Measurements from ENCODE around the gene SLC30A3. TPM values are rescaled to one million over a fixed set of nuclear protein-coding genes. Genes with fewer than 3 reads are reported as not detected.
A peak's percentile ranks its signal among the peaks of the same experiment; 100 is the strongest.

SLC30A3 gene
- total and polyA plus RNA-seq, 7 experiments from 2014 or later: 0.29 to 0.56 TPM; not detected in 5

GRCh38 chr2:27236136-27236535, 26.7 kb downstream of the SLC30A3 start:
- intact Hi-C loops (cut with micrococcal nuclease): no loop called here
- Histone ChIP-seq H3K36me3 (ENCODE audit: control insufficient read depth in 2 of 3, insufficient read depth in 3 of 3, low read length in 3 of 3) (peaks cover 28 to 100% (median 32%) of the 10 kb centered on the region in 3 experiments), H3K4me1 (ENCODE audit: control insufficient read depth in 2 of 2, insufficient read depth in 2 of 2, low read length in 2 of 2) (no peaks in the 10 kb centered on the region), H3K27ac (ENCODE audit: low read depth, low read length) (no peak overlapping the region), H3K27me3 (ENCODE audit: control insufficient read depth in 2 of 2, insufficient read depth in 2 of 2, low read length in 2 of 2) (no peaks in the 10 kb centered on the region), H3K4me3 (ENCODE audit: low read length) (no peak overlapping the region), H3K9me3 (ENCODE audit: control insufficient read depth in 2 of 3, low read length in 3 of 3) (no peaks in the 10 kb centered on the region)
- DNase-seq (no peak), ATAC-seq (no peak)
- Mint-ChIP-seq H3K27me3 (no peaks in the 10 kb centered on the region), H3K4me1 (peaks cover 0 to 6% (median 0%) of the 10 kb centered on the region in 7 donors), H3K4me3 (no peak overlapping the region), H3K27ac (no peak overlapping the region), H3K9me3 (no peaks in the 10 kb centered on the region), H3K36me3 (peaks cover 24 to 60% (median 31%) of the 10 kb centered on the region in 5 donors)
- POLR2A ChIA-PET: no interaction called here
- CTCF ChIA-PET: interaction anchor here (0.6 kb wide), 1 partner anchor 100 kb away, joined by 4 read pairs; no protein-coding TSS in a partner anchor

- no peaks in the 10 kb centered on the region for H3K9me3 ChIP-seq (ENCODE audit: control insufficient read depth in 2 of 3, low read length in 3 of 3)
- Mint-ChIP-seq H3K9me3 (no peaks in the 10 kb centered on the region), H3K27ac (peak overlapping the region in 1 of 9 donors; percentile 76), H3K27me3 (no peaks in the 10 kb centered on the region), H3K36me3 (peaks cover 20 to 46% (median 27%) of the 10 kb centered on the region in 5 donors), H3K4me3 (no peak overlapping the region), H3K4me1 (peaks cover 0 to 6% (median 0%) of the 10 kb centered on the region in 7 donors)
- DNase-seq (no peak), ATAC-seq (no peak)
- H3K36me3 ChIP-seq (ENCODE audit: control insufficient read depth in 2 of 3, insufficient read depth in 3 of 3, low read length in 3 of 3): peaks cover 29 to 94% (median 32%) of the 10 kb centered on the region in 3 experiments
- H3K4me3 ChIP-seq (ENCODE audit: low read length): no peak overlapping the region
- intact Hi-C loops (cut with micrococcal nuclease): no loop called here
- H3K27me3 ChIP-seq (ENCODE audit: control insufficient read depth in 2 of 2, insufficient read depth in 2 of 2, low read length in 2 of 2): no peaks in the 10 kb centered on the region
- ChIA-PET POLR2A (interaction anchor here (0.6 to 1.0 kb wide), 2 partner anchors 11 to 430 kb away, joined by 3 read pairs; partner anchors contain the start of genes SLC4A1AP and SUPT7L), CTCF (no interaction called here)
- no peaks in the 10 kb centered on the region for H3K4me1 ChIP-seq (ENCODE audit: control insufficient read depth in 2 of 2, insufficient read depth in 2 of 2, low read length in 2 of 2)
- no peak overlapping the region for H3K27ac ChIP-seq (ENCODE audit: low read depth, low read length)
Measured at GRCh38 chr2:27233341-27233740, 29.5 kb downstream of the SLC30A3 start.

- no peaks in the 10 kb centered on the region for H3K4me1 ChIP-seq (ENCODE audit: control insufficient read depth in 2 of 2, insufficient read depth in 2 of 2, low read length in 2 of 2)
- no peaks in the 10 kb centered on the region for H3K27me3 ChIP-seq (ENCODE audit: control insufficient read depth in 2 of 2, insufficient read depth in 2 of 2, low read length in 2 of 2)
- Mint-ChIP-seq H3K4me3 (no peak overlapping the region), H3K36me3 (peaks cover 16 to 49% (median 31%) of the 10 kb centered on the region in 5 donors), H3K4me1 (peaks cover 0 to 6% (median 0%) of the 10 kb centered on the region in 7 donors), H3K9me3 (no peaks in the 10 kb centered on the region), H3K27ac (no peak overlapping the region), H3K27me3 (no peaks in the 10 kb centered on the region)
- POLR2A ChIA-PET: interaction anchor here (1.0 kb wide), 1 partner anchor 12 kb away, joined by 3 read pairs; no protein-coding TSS in a partner anchor
- no peak overlapping the region for H3K4me3 ChIP-seq (ENCODE audit: low read length)
- no peak overlapping the region for H3K27ac ChIP-seq (ENCODE audit: low read depth, low read length)
- intact Hi-C loops (cut with micrococcal nuclease): no loop called here
- no peak for DNase-seq
- CTCF ChIA-PET: interaction anchor here (0.5 to 1.0 kb wide), 2 partner anchors 44 to 215 kb away, joined by 3 to 4 read pairs; no protein-coding TSS in a partner anchor
- H3K36me3 ChIP-seq (ENCODE audit: control insufficient read depth in 2 of 3, insufficient read depth in 3 of 3, low read length in 3 of 3): peaks cover 25 to 94% (median 29%) of the 10 kb centered on the region in 3 experiments
- H3K9me3 ChIP-seq (ENCODE audit: control insufficient read depth in 2 of 3, low read length in 3 of 3): no peaks in the 10 kb centered on the region
- no peak for ATAC-seq
Measured at GRCh38 chr2:27231921-27232320, 30.9 kb downstream of the SLC30A3 start.

GRCh38 chr2:27227501-27227900, 35.3 kb downstream of the SLC30A3 start:
- peaks cover 26 to 92% (median 32%) of the 10 kb centered on the region in 3 experiments for H3K36me3 ChIP-seq (ENCODE audit: control insufficient read depth in 2 of 3, insufficient read depth in 3 of 3, low read length in 3 of 3)

GRCh38 chr2:27225526-27225925, 37.3 kb downstream of the SLC30A3 start:
- CTCF ChIA-PET: no interaction called here
- H3K4me3 Mint-ChIP-seq: no peak overlapping the region
- Histone ChIP-seq H3K4me1 (ENCODE audit: control insufficient read depth in 2 of 2, insufficient read depth in 2 of 2, low read length in 2 of 2) (no peaks in the 10 kb centered on the region), H3K36me3 (ENCODE audit: control insufficient read depth in 2 of 3, insufficient read depth in 3 of 3, low read length in 3 of 3) (peaks cover 18 to 88% (median 20%) of the 10 kb centered on the region in 3 experiments), H3K27ac (ENCODE audit: low read depth, low read length) (no peak overlapping the region), H3K4me3 (ENCODE audit: low read length) (no peak overlapping the region), H3K9me3 (ENCODE audit: control insufficient read depth in 2 of 3, low read length in 3 of 3) (no peaks in the 10 kb centered on the region), H3K27me3 (ENCODE audit: control insufficient read depth in 2 of 2, insufficient read depth in 2 of 2, low read length in 2 of 2) (no peaks in the 10 kb centered on the region)
- H3K4me1 Mint-ChIP-seq: peaks cover 0 to 6% (median 0%) of the 10 kb centered on the region in 7 donors
- H3K36me3 Mint-ChIP-seq: peaks cover 7 to 62% (median 27%) of the 10 kb centered on the region in 5 donors
- POLR2A ChIA-PET: interaction anchor here (2.0 kb wide), 1 partner anchor 12 kb away, joined by 6 read pairs; no protein-coding TSS in a partner anchor
- DNase-seq (no peak), ATAC-seq (no peak)
- no peaks in the 10 kb centered on the region for H3K9me3 Mint-ChIP-seq
- intact Hi-C loops (cut with micrococcal nuclease): no loop called here
- peak overlapping the region in 1 of 9 donors; percentile 30 for H3K27ac Mint-ChIP-seq
- no peaks in the 10 kb centered on the region for H3K27me3 Mint-ChIP-seq

More at GRCh38 chr2:27227501-27227900, 35.3 kb downstream of the SLC30A3 start:
- ATAC-seq: no peak
- Mint-ChIP-seq H3K9me3 (no peaks in the 10 kb centered on the region), H3K27me3 (no peaks in the 10 kb centered on the region), H3K4me1 (no peaks in the 10 kb centered on the region), H3K4me3 (no peak overlapping the region), H3K27ac (peak overlapping the region in 1 of 9 donors; percentile 10), H3K36me3 (peaks cover 7 to 58% (median 26%) of the 10 kb centered on the region in 5 donors)
- no peak overlapping the region for H3K4me3 ChIP-seq (ENCODE audit: low read length)
- no peaks in the 10 kb centered on the region for H3K27me3 ChIP-seq (ENCODE audit: control insufficient read depth in 2 of 2, insufficient read depth in 2 of 2, low read length in 2 of 2)
- DNase-seq: no peak
- no peaks in the 10 kb centered on the region for H3K4me1 ChIP-seq (ENCODE audit: control insufficient read depth in 2 of 2, insufficient read depth in 2 of 2, low read length in 2 of 2)
- POLR2A ChIA-PET: no interaction called here
- intact Hi-C loops (cut with micrococcal nuclease): no loop called here
- H3K27ac ChIP-seq (ENCODE audit: low read depth, low read length): no peak overlapping the region
- no peaks in the 10 kb centered on the region for H3K9me3 ChIP-seq (ENCODE audit: control insufficient read depth in 2 of 3, low read length in 3 of 3)
- CTCF ChIA-PET: no interaction called here

GRCh38 chr2:27223416-27223815, 39.4 kb downstream of the SLC30A3 start:
- POLR2A ChIA-PET: interaction anchor here (0.9 kb wide), 1 partner anchor 10 kb away, joined by 5 read pairs; no protein-coding TSS in a partner anchor

More at GRCh38 chr2:27223416-27223815, 39.4 kb downstream of the SLC30A3 start:
- Mint-ChIP-seq H3K4me1 (peaks cover 4 to 11% (median 9%) of the 10 kb centered on the region in 7 donors), H3K9me3 (no peaks in the 10 kb centered on the region), H3K4me3 (no peak overlapping the region), H3K27ac (no peak overlapping the region), H3K27me3 (no peaks in the 10 kb centered on the region), H3K36me3 (peaks cover 7 to 67% (median 31%) of the 10 kb centered on the region in 5 donors)
- H3K36me3 ChIP-seq (ENCODE audit: control insufficient read depth in 2 of 3, insufficient read depth in 3 of 3, low read length in 3 of 3): peaks cover 18 to 71% (median 20%) of the 10 kb centered on the region in 3 experiments
- H3K27ac ChIP-seq (ENCODE audit: low read depth, low read length): no peak overlapping the region
- H3K4me3 ChIP-seq (ENCODE audit: low read length): no peak overlapping the region
- no peaks in the 10 kb centered on the region for H3K9me3 ChIP-seq (ENCODE audit: control insufficient read depth in 2 of 3, low read length in 3 of 3)
- DNase-seq (no peak), ATAC-seq (no peak)
- no peaks in the 10 kb centered on the region for H3K27me3 ChIP-seq (ENCODE audit: control insufficient read depth in 2 of 2, insufficient read depth in 2 of 2, low read length in 2 of 2)
- CTCF ChIA-PET: no interaction called here
- intact Hi-C loops (cut with micrococcal nuclease): no loop called here
- H3K4me1 ChIP-seq (ENCODE audit: control insufficient read depth in 2 of 2, insufficient read depth in 2 of 2, low read length in 2 of 2): peaks cover 1 to 2% of the 10 kb centered on the region in 2 donors
